ENCODE data around the gene TMEM201. TPM values are rescaled to one million over a fixed set of nuclear protein-coding genes. Genes with fewer than 3 reads are reported as not detected.

TMEM201 gene
- total RNA-seq, 1 donor from 2014 or later = 1.9 TPM

- no peaks in the 10 kb centered on the region for H3K36me3 ChIP-seq
- no peaks in the 10 kb centered on the region for H3K4me1 ChIP-seq
- H3K4me1 Mint-ChIP-seq = no peaks in the 10 kb centered on the region
- no peak overlapping the region for H3K4me2 ChIP-seq
- peaks cover 2% of the 10 kb centered on the region for H3K27me3 Mint-ChIP-seq (ENCODE audit: insufficient read depth, low read depth)
- no peak overlapping the region for H3K4me3 Mint-ChIP-seq
- no peak for DNase-seq (ENCODE audit: low spot score)
- no peaks in the 10 kb centered on the region for H3K9me3 Mint-ChIP-seq
- H3K79me2 ChIP-seq (ENCODE audit: low read depth) = no peaks in the 10 kb centered on the region
- TF ChIP-seq CTCF (IDR thresholded peaks at IDR 0.05) (no peak), EZH2phosphoT487 (IDR thresholded peaks at IDR 0.05) (no peak), EZH2 (IDR thresholded peaks at IDR 0.05) (no peak)
- no peaks in the 10 kb centered on the region for H4K20me1 ChIP-seq (ENCODE audit: low read depth)
- H3K27ac Mint-ChIP-seq = no peak overlapping the region
- H3K27me3 ChIP-seq = no peaks in the 10 kb centered on the region
- no peaks in the 10 kb centered on the region for H3K9me3 ChIP-seq (ENCODE audit: low read depth)
- H3F3A ChIP-seq (ENCODE audit: low read depth) = no peaks in the 10 kb centered on the region
- H3K27ac ChIP-seq = no peak overlapping the region
- H2AFZ ChIP-seq (replicated peaks) = no peak overlapping the region
- no peak overlapping the region for H3K4me3 ChIP-seq
- H3K9ac ChIP-seq = no peak overlapping the region
- no peaks in the 10 kb centered on the region for H3K36me3 Mint-ChIP-seq
Measured at GRCh38 chr1:9634582-9634981, 45.9 kb downstream of the TMEM201 start.

- Histone ChIP-seq H3K36me3 (no peaks in the 10 kb centered on the region), H3K4me1 (no peaks in the 10 kb centered on the region), H3K9ac (no peak overlapping the region), H3K27me3 (no peaks in the 10 kb centered on the region), H3K9me3 (ENCODE audit: low read depth) (no peaks in the 10 kb centered on the region), H4K20me1 (ENCODE audit: low read depth) (no peaks in the 10 kb centered on the region), H3F3A (ENCODE audit: low read depth) (no peaks in the 10 kb centered on the region), H3K27ac (no peak overlapping the region), H3K79me2 (ENCODE audit: low read depth) (no peaks in the 10 kb centered on the region), H3K4me3 (no peak overlapping the region), H3K4me2 (no peak overlapping the region), H2AFZ (replicated peaks) (no peak overlapping the region)
- no peak for DNase-seq (ENCODE audit: low spot score)
- H3K27me3 Mint-ChIP-seq (ENCODE audit: insufficient read depth, low read depth) = peaks cover 4% of the 10 kb centered on the region
- no peaks in the 10 kb centered on the region for H3K36me3 Mint-ChIP-seq
- TF ChIP-seq EZH2 (IDR thresholded peaks at IDR 0.05) (no peak), CTCF (IDR thresholded peaks at IDR 0.05) (no peak), EZH2phosphoT487 (IDR thresholded peaks at IDR 0.05) (no peak)
- no peak overlapping the region for H3K4me3 Mint-ChIP-seq
- H3K4me1 Mint-ChIP-seq = no peaks in the 10 kb centered on the region
- no peaks in the 10 kb centered on the region for H3K9me3 Mint-ChIP-seq
- no peak overlapping the region for H3K27ac Mint-ChIP-seq
Measured at GRCh38 chr1:9639227-9639626, 50.5 kb downstream of the TMEM201 start.

GRCh38 chr1:9643351-9644256 is 54.9 kb downstream of the TMEM201 start:
- Mint-ChIP-seq H3K36me3 (no peaks in the 10 kb centered on the region), H3K9me3 (no peaks in the 10 kb centered on the region), H3K4me3 (no peak overlapping the region), H3K4me1 (no peaks in the 10 kb centered on the region), H3K27ac (no peak overlapping the region), H3K27me3 (ENCODE audit: insufficient read depth, low read depth) (peaks cover 15% of the 10 kb centered on the region)
- no peaks in the 10 kb centered on the region for H3F3A ChIP-seq (ENCODE audit: low read depth)
- H3K9ac ChIP-seq = no peak overlapping the region
- H2AFZ ChIP-seq (replicated peaks) = no peak overlapping the region
- no peaks in the 10 kb centered on the region for H3K36me3 ChIP-seq
- no peaks in the 10 kb centered on the region for H3K9me3 ChIP-seq (ENCODE audit: low read depth)
- no peaks in the 10 kb centered on the region for H3K27me3 ChIP-seq
- no peaks in the 10 kb centered on the region for H4K20me1 ChIP-seq (ENCODE audit: low read depth)
- DNase-seq (ENCODE audit: low spot score) = no peak
- H3K79me2 ChIP-seq (ENCODE audit: low read depth) = no peaks in the 10 kb centered on the region
- H3K27ac ChIP-seq = no peak overlapping the region
- H3K4me1 ChIP-seq = no peaks in the 10 kb centered on the region
- no peak overlapping the region for H3K4me2 ChIP-seq
- no peak overlapping the region for H3K4me3 ChIP-seq
- TF ChIP-seq CTCF (IDR thresholded peaks at IDR 0.05) (no peak), EZH2phosphoT487 (IDR thresholded peaks at IDR 0.05) (no peak), EZH2 (IDR thresholded peaks at IDR 0.05) (no peak)
